Bronchial epithelial cell (primary cell): ENCODE data around the gene ACP4. TPM values are rescaled to one million over a fixed set of nuclear protein-coding genes. Genes with fewer than 3 reads are reported as not detected.
A peak's percentile ranks its signal among the peaks of the same experiment; 100 is the strongest.

Source experiments
- DNase-seq: peaks from one replicate; pipeline ENCODE4 v3.0.0-alpha.2; 2010; ENCODE audit warnings: low read depth
- FAIRE-seq: peaks from 2 replicates; lab custom pipeline; 2011; peaks lifted over from hg19 to GRCh38; lab: Jason Lieb, UNC
- H3K27me3 ChIP-seq: 2 replicates; pipeline ENCODE4 v1.5.1; 2011; ENCODE audit warnings: low read length; ENCODE audit not compliant: control insufficient read depth, insufficient read depth
- H3K36me3 ChIP-seq: 2 replicates; pipeline ENCODE4 v1.5.1; 2011; ENCODE audit warnings: low read length; ENCODE audit not compliant: control insufficient read depth, insufficient read depth
- H3K4me3 ChIP-seq: 2 replicates; pipeline ENCODE4 v1.5.1; 2011; ENCODE audit warnings: mild to moderate bottlenecking, low read depth, low read length, control low read depth
- CTCF ChIP-seq: IDR thresholded peaks from 2 replicates; pipeline ENCODE4 v1.5.1; 2011; ENCODE audit warnings: mild to moderate bottlenecking, moderate library complexity, low read length, control low read depth, inconsistent platforms; ENCODE audit not compliant: insufficient read depth, severe bottlenecking
- total RNA-seq: library from RNA; depleted of rRNA; stranded (reverse); fragments of >200 nt; gene quantifications from 2 replicates; pipeline ENCODE4 v1.2.1, GENCODE V29; 2014

ACP4 gene
- total RNA-seq, 1 donor from 2014 or later: not detected

- no peak overlapping the region for H3K4me3 ChIP-seq
- FAIRE-seq: no peak
- no peak for DNase-seq
- H3K36me3 ChIP-seq: no peaks in the 10 kb centered on the region
- no peak for TF ChIP-seq CTCF
- H3K27me3 ChIP-seq: peaks cover 9% of the 10 kb centered on the region
Observed at GRCh38 chr19:50822661-50823208, 32.5 kb downstream of the ACP4 start.

- FAIRE-seq (no peak), DNase-seq (no peak)
- Histone ChIP-seq H3K27me3 (peaks cover 9% of the 10 kb centered on the region), H3K36me3 (no peaks in the 10 kb centered on the region), H3K4me3 (no peak within 1 kb of the TSS)
- TF ChIP-seq CTCF: no peak
Observed at GRCh38 chr19:50823389-50824042, 33.3 kb downstream of the ACP4 start, which contains the start of gene KLK1. Gene KLK1, minus strand, starts transcription at chr19:50823787. Its CDS starts 39 bp downstream, at chr19:50823748.

- Histone ChIP-seq H3K27me3 (peaks cover 2% of the 10 kb centered on the region), H3K36me3 (no peaks in the 10 kb centered on the region), H3K4me3 (no peak overlapping the region)
- TF ChIP-seq CTCF: no peak
- no peak for DNase-seq
- no peak for FAIRE-seq
Observed at GRCh38 chr19:50826492-50827240, 36.5 kb downstream of the ACP4 start.

- FAIRE-seq: no peak
- no peak overlapping the region for H3K4me3 ChIP-seq
- no peaks in the 10 kb centered on the region for H3K27me3 ChIP-seq
- TF ChIP-seq CTCF: no peak
- no peaks in the 10 kb centered on the region for H3K36me3 ChIP-seq
- DNase-seq: no peak
Observed at GRCh38 chr19:50827476-50827875, 37.3 kb downstream of the ACP4 start.

GRCh38 chr19:50829801-50830200 lies 39.6 kb downstream of the ACP4 start:
- H3K27me3 ChIP-seq: no peaks in the 10 kb centered on the region
- no peak for TF ChIP-seq CTCF

More at GRCh38 chr19:50829801-50830200, 39.6 kb downstream of the ACP4 start:
- DNase-seq (no peak), FAIRE-seq (peak; percentile 36)
- H3K36me3 ChIP-seq: no peaks in the 10 kb centered on the region
- H3K4me3 ChIP-seq: no peak overlapping the region
